ENCODE data around the gene JAM2. TPM values are rescaled to one million over a fixed set of nuclear protein-coding genes. Genes with fewer than 3 reads are reported as not detected.
A peak's percentile ranks its signal among the peaks of the same experiment; 100 is the strongest.
"Not testable (repeated sequence)": the region's sequence is repeated elsewhere in the genome, so short reads cannot be mapped to it uniquely, and the experiment has no call there.

The JAM2 gene
- total RNA-seq, 1 experiment from 2014 or later = not detected

- no peaks in the 10 kb centered on the region; the same call in 1 of the 2 replicates for H3K27me3 ChIP-seq
- no peaks in the 10 kb centered on the region for H3K9me3 ChIP-seq
- no peaks in the 10 kb centered on the region for H3K36me3 ChIP-seq
- DNase-seq = no peak
- no peak overlapping the region for H3K4me3 ChIP-seq
These were observed 50.2 kb downstream of the JAM2 start for GRCh38 chr21:25689226-25689625.

GRCh38 chr21:25691976-25692375 is 52.9 kb downstream of the JAM2 start:
- no peak overlapping the region for H3K4me3 ChIP-seq
- H3K36me3 ChIP-seq = no peaks in the 10 kb centered on the region
- H3K9me3 ChIP-seq = no peaks in the 10 kb centered on the region
- no peaks in the 10 kb centered on the region; the same call in 1 of the 2 replicates for H3K27me3 ChIP-seq
- DNase-seq = peak; percentile 61

- not testable (repeated sequence) for H3K27me3 ChIP-seq, DNase-seq, H3K9me3 ChIP-seq, H3K4me3 ChIP-seq, H3K36me3 ChIP-seq
These were observed 56.4 kb downstream of the JAM2 start for GRCh38 chr21:25695461-25695860.

DNA sequence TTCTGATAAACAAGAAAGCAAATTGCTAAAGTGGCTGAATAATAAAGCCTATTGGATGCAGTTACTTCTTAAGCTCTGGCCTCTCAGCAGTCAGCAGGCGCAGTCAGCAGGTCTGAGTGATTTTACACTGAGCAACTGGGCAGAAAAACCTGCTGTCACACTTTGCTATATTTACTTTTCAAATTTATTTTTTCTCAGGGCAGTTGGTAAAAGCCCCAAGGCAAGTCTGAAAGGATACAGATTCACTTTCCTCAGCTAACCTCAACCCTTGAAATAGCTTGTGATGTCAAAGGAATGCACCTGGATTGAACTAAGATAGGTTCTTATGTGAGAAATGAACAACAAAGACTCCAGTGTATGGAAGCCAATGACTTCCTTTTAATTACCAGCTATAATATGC is 61.7 kb downstream of the JAM2 start:
- H3K27me3 ChIP-seq = no peaks in the 10 kb centered on the region
- DNase-seq = no peak
- no peaks in the 10 kb centered on the region for H3K9me3 ChIP-seq
- no peaks in the 10 kb centered on the region for H3K36me3 ChIP-seq
- no peak overlapping the region for H3K4me3 ChIP-seq

DNA sequence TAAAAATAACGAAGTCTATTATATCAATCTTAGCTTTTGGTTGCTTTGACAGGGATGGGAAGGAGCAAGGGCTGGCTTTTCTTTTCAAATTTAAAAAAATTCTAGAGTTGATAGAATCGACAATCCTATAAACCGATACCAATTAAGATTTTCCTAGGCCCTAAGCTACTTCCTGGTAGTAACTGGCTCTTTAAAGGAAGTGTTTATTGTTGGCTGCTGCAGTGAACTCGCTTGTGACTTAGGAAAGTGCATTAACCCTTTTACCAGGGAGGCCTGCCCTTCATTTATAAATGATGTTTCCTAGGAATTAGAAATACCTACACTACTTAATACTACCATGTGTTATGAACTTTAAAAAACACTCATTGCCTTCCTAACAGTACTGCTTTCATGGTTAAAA is 62.5 kb downstream of the JAM2 start:
- H3K36me3 ChIP-seq = no peaks in the 10 kb centered on the region
- no peak for DNase-seq
- H3K4me3 ChIP-seq = no peak overlapping the region

DNA sequence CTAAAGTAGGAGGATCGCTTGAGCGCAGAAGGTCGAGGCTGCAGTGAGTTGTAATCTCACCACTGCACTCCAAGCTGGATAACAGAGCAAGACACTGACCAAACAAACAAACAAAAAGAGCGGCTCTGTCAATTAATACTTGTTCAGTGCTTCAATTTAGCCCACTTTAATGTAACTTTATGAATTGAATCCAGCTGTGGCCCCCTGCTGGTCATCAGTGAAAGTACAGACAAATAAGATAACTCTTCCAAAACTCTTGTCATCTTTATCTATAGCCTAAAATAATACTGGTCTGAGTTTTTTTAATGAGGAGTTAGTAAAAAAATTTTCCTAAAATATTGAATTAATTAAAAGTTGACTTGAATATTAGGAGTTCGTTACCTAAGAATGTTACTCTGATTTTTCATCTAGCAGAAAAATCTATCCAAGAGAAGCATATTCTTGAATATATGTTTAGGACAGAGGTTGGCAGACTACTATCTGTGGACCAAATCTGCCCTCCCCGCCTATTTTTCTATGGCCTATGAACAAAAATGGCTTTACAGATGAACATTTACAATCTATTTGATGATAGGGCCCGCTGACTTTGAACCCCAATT is 69.5 kb downstream of the JAM2 start:
- no peaks in the 10 kb centered on the region for H3K36me3 ChIP-seq
- no peaks in the 10 kb centered on the region for H3K27me3 ChIP-seq
- DNase-seq = no peak
- no peaks in the 10 kb centered on the region for H3K9me3 ChIP-seq
- no peak overlapping the region for H3K4me3 ChIP-seq

More for the DNA sequence above, 62.5 kb downstream of the JAM2 start:
- Histone ChIP-seq H3K27me3 (no peaks in the 10 kb centered on the region), H3K9me3 (no peaks in the 10 kb centered on the region)

- Histone ChIP-seq H3K27me3 (no peaks in the 10 kb centered on the region), H3K4me3 (no peak overlapping the region), H3K36me3 (no peaks in the 10 kb centered on the region), H3K9me3 (no peaks in the 10 kb centered on the region)
- DNase-seq = no peak
These were observed 70.7 kb downstream of the JAM2 start for GRCh38 chr21:25709684-25710265.

GRCh38 chr21:25710550-25710949 is 71.5 kb downstream of the JAM2 start:
- Histone ChIP-seq H3K9me3 (no peaks in the 10 kb centered on the region), H3K36me3 (no peaks in the 10 kb centered on the region), H3K4me3 (no peak overlapping the region), H3K27me3 (no peaks in the 10 kb centered on the region)
- no peak for DNase-seq

DNA sequence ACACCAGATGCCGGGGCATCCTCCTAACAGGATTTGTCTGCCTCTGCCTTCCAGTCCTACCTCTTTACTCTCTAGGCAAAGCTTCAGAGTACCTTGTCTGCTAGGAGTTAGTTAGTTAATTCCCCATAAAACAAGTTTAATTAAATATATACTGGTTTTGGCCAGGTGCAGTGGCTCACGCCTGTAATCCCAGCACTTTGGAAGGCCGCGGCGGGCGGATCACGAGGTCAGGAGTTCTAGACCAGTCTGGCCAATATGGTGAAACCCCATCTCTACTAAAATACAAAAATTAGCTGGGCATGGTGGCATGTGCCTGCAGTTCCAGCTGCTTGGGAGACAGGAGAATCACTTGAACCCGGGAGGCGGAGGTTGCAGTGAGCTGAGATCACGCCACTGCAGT is 75.0 kb downstream of the JAM2 start:
- H3K4me3 ChIP-seq, H3K9me3 ChIP-seq, H3K36me3 ChIP-seq, H3K27me3 ChIP-seq, DNase-seq: not testable (repeated sequence)

DNA sequence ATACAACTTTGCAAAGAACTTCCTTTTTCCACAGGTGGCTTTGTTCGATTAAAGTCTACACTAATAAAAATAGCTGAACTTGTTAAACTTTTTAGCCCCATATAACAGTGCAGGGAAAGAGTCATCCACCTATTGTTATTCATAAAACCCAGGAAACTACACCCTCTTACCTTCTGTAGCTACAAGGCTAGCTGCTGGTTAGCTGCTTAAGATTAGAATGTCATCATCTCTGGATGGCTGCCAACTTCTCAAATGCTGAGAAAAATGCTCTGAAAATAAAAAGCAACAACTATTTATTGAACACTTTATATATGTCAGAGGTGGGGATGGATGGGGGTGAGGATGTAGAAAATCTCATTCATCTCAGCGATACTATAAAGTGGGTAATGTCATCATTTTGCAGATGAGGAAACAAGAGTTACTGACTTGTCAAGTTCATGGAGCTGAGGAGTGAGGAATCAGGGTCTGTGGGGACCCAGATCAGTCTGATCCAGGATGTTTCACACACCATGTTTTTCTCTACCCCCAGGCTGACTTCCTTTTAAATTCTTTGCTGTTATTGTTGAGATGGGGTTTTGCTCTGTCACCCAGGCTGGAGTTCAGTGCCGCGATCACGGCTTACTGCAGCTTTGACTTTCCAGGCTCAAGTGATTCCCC is 78.6 kb downstream of the JAM2 start:
- H3K36me3 ChIP-seq = peaks cover 12% of the 10 kb centered on the region
- DNase-seq = no peak

DNA sequence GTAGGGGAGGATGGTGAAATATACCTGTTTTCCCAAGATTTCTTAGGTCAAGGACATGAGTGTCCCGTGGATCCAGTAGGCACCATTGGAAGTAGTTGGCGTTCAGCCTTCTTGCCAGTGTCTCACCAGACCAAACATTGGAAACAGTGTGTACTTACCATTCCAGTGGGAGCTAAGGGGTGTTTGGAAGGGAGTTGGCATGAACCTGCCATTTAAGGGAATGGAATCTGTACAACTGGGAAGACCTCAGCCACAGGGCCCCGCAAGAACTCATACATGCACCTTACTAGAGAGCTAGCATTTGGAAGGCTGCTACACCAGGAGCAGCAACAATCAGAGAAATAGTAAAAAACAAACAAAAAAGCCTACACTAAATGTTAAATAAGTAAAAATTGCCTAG is 82.9 kb downstream of the JAM2 start:
- DNase-seq = no peak
- no peak overlapping the region for H3K4me3 ChIP-seq
- no peaks in the 10 kb centered on the region for H3K9me3 ChIP-seq
- H3K36me3 ChIP-seq = peaks cover 46% of the 10 kb centered on the region
- no peaks in the 10 kb centered on the region for H3K27me3 ChIP-seq

More for the DNA sequence above, 78.6 kb downstream of the JAM2 start:
- H3K4me3 ChIP-seq = no peak overlapping the region
- no peaks in the 10 kb centered on the region for H3K27me3 ChIP-seq
- H3K9me3 ChIP-seq = no peaks in the 10 kb centered on the region

- H3K4me3 ChIP-seq = no peak overlapping the region
These were observed 83.6 kb downstream of the JAM2 start for GRCh38 chr21:25722631-25723030.

DNA sequence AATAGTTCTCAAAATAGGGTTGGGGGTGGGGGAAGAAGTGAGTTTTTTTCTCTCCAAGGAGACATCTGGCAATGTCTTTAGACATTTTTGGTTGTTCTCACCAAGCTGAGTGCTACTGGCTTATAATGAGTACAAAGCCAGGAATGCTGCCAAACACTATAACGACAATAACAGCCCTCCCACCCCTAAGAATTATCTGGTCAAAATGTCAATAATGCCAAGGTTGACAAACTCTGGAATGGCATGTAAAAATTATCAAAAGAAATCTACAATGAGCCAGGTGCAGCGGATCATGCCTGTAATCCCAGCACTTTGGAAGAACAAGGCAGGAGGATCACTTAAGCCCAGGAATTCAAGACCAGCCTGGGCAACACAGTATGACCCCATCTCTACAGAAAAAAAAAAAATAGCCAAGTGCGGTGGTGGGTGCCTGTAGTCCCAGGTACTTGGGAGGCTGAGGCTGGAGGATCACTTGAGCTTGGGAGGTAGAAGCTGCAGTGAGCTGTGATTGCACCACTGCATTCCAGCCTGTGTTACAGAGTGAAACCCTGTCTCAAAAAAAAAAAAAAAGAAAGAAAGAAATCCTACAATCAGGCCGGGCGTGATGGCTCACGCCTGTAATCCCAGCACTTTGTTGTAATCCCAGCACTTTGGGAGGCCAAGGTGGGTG is 93.2 kb downstream of the JAM2 start:
- DNase-seq = no peak
- H3K4me3 ChIP-seq = no peak overlapping the region
- H3K36me3 ChIP-seq = peaks cover 46% of the 10 kb centered on the region
- no peaks in the 10 kb centered on the region for H3K27me3 ChIP-seq
- H3K9me3 ChIP-seq = no peaks in the 10 kb centered on the region

More at GRCh38 chr21:25722631-25723030, 83.6 kb downstream of the JAM2 start:
- Histone ChIP-seq H3K36me3 (peaks cover 50% of the 10 kb centered on the region), H3K27me3 (no peaks in the 10 kb centered on the region), H3K9me3 (no peaks in the 10 kb centered on the region)
- DNase-seq = no peak

GRCh38 chr21:25733859-25734653 is 95.0 kb downstream of the JAM2 start:
- Histone ChIP-seq H3K36me3 (peaks cover 27% of the 10 kb centered on the region), H3K9me3 (no peaks in the 10 kb centered on the region), H3K4me3 (peak overlapping the region; percentile 84), H3K27me3 (no peaks in the 10 kb centered on the region)
- peak; percentile 16 for DNase-seq

DNA sequence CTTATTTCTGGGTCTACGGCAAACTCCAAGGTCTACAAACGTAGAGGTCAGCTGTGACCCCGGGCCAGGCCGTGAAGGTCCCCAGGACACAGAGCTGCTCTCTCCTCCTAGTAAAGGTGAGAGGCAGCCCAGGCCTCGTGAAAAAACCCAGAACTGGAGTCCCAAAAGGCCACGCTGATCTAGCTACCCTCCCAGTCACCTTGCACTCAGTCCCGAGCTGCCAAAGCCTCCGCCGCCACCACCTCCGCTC is 95.5 kb downstream of the JAM2 start:
- Histone ChIP-seq H3K9me3 (no peaks in the 10 kb centered on the region), H3K36me3 (peaks cover 22% of the 10 kb centered on the region), H3K4me3 (peak overlapping the region; percentile 84), H3K27me3 (no peaks in the 10 kb centered on the region)
- no peak for DNase-seq

DNA sequence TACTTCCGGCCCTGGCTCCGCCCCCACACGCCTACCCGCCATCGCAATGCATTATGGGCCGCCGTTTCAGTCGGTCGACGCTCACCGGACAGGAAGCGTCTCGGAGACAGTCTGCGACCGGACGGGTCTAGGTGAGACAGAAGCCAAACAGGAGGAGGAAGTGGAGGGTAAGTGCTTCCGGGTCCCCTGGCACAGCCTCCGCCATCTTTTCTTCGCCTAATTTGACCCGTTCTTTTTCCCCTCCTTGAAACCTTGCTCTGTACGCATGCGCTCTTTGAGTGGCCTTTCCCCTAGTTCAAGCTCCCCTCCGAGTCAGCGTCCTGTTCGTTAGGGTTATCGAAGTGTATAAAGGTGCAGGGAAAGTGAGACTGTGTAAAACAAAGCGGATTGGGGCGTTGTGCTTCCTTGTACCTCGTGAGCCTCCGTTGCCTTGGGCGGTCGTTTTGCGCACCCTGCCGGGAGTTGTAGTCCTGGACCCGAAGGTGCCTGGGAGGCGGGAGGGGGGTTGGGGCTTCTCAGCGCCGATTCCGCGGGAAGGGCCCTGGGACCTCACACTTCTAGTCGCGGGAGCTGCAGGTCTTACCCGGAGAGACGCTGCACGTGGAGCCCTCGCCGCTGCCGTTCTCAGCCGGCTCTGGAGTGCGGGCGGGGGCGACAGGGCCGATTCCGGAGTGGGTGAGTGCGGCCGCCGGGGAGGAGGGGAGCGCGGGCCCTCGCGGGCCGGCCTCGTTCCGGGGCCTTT is 96.0 kb downstream of the JAM2 start, which contains the start of the genes ATP5PF and GABPA:
ATP5PF (minus strand) TSS at position 1 of the 742 bp plus-strand sequence. CDS start 5,110 bp downstream, outside the sequence.
GABPA (plus strand) TSS at position 69 of the 742 bp plus-strand sequence. CDS start 6,627 bp downstream, outside the sequence.
- no peaks in the 10 kb centered on the region for H3K27me3 ChIP-seq
- DNase-seq = peak; percentile 96
- peaks cover 17% of the 10 kb centered on the region for H3K36me3 ChIP-seq
- peak within 1 kb of the TSS; percentile 84 for H3K4me3 ChIP-seq
- no peaks in the 10 kb centered on the region for H3K9me3 ChIP-seq

All from MG63 (cell line).